ENCODE measurements around the gene GLIPR1.
"Not testable (repeated sequence)": the region's sequence is repeated elsewhere in the genome, so short reads cannot be mapped to it uniquely, and the experiment has no call there.

Gene GLIPR1

DNA sequence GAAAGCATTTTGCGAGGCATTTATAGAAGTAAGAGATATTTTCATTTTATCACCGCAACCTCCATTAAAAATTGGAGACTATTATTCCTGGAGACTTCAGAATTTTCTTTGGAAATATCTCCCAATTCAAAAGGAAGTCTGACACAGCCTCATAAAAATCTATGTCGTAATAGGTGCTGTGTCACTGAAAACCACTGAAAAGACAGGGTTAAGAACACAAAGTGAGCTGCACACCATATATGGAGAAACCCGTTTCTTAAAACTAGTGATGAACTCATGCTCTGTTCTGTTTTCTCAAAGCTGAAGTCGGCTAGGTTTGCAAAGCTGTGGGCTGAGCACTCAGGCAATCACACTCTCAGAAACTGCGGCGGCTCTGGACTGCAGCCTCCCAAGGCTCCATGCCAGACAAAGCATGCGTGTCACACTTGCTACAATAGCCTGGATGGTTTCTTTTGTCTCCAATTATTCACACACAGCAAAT, at the start of gene GLIPR1:
Gene GLIPR1, plus strand, starts transcription at position 287 of the 481 bp plus-strand sequence. Its CDS starts 126 bp downstream, at position 413.
- peak; percentile 56 for FAIRE-seq

DNA sequence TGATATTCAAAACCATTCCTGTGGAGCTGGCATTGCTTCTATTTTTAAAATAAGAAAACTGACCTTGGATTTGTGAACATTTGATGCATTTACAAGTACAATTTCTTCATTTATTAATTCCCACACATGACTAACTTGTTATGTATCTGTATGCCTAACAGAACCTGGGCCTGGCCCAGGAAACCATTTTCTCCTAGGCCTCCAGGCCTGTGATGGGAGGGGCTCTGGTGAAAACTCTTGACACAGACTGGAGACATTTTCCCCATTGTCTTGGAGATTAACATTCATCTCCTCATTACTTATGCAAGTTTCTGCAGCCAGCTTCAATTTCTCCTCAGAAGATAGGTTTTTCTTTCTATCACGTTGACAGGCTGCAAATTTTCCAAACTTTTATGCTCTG, 47.6 kb upstream of the GLIPR1 start:
- DNase-seq (ENCODE audit: low spot score) (no peak), FAIRE-seq (no peak)

More for the DNA sequence above, at the start of gene GLIPR1:
- DNase-seq (ENCODE audit: low spot score): peak; percentile 94

DNA sequence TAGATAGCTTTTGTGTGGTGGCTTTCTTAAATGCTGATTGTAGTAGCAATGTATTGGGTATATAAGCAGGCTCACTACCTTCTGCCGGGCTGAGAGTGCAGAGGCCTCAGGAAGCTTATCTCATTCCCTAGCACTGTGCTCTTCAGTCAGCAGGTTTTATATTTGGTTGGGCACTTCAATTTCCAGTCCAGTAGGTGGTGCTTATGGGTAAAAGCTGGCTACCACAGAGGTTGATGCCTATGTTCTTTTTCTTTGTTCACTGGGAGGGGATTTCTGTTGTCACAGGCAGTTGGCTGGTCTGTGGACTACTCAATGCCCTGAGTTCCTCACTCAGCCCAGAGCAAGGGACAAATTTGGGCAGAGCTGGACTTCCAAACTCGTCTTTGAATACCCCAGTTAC, 43.0 kb upstream of the GLIPR1 start:
- no peak for DNase-seq (ENCODE audit: low spot score)
- FAIRE-seq: no peak

DNA sequence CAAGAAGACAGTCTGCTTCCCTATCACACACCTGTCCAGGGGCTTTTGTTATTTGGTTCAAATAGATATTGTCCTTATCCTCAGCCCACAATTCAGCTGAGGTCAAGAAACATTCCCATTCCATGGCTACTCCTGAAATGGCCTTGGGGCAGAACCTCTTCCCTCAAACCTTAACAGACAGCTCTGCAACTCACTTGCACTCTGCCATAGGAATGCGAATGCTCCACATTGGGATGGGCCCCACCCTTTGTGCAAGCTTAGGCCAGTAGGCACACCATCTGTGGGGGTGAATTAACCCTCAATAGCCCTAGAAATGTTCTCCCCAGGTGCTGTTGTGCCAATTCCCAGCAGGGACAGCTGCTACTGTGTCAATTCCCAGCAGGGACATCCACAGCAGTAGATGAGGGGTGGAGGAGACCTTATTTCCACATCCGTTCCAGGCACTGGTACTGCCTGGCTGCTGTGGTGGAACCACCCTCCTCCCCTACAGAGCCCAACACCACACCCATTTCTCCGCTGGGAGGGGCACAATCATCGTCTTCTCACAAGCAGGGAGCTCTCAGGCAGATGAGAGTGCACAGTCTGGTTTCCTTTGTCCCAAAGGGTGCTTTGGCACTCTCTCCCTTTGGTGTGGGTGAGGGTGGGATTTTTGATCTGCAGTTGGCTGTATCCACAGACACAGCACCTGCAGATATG, 42.3 kb upstream of the GLIPR1 start:
- FAIRE-seq (no peak), DNase-seq (ENCODE audit: low spot score) (no peak)

DNA sequence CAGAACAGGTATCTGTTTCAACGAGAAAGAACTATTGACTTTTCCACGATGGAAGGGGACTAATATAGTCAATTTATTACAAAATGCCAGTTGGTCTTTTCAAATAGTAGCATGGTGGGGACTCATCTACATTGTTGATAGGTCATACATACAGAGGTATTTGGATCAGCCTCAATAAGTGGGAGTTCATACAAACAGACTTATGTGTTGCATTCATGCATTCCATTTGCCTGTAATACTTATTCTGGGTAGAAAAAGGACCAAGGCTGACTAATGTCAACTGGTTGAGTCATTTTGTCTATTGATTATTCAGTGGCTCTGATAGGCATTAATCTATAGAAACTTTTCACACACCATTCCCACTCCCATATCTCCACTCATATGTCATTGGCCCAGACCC, 41.5 kb upstream of the GLIPR1 start:
- no peak for FAIRE-seq
- no peak for DNase-seq (ENCODE audit: low spot score)

DNA sequence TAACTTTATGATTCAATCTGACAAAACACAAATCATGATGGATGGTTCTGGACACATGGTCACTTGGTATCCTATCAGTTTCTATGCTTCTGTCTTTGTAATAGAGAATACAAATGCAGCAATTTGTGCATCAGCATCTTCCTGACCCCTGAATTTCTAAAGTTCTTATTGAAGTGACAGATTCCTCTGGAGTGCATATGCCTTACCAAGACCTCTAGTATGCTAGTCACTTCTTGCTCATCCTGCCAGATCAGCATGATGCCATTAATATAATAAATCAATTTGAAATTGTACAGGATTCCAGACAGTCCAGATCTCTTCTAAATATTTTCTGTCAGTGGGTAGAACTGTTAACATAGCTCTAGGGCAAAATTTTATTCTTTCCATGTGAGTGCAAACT, 40.6 kb upstream of the GLIPR1 start:
- DNase-seq (ENCODE audit: low spot score): no peak

DNA sequence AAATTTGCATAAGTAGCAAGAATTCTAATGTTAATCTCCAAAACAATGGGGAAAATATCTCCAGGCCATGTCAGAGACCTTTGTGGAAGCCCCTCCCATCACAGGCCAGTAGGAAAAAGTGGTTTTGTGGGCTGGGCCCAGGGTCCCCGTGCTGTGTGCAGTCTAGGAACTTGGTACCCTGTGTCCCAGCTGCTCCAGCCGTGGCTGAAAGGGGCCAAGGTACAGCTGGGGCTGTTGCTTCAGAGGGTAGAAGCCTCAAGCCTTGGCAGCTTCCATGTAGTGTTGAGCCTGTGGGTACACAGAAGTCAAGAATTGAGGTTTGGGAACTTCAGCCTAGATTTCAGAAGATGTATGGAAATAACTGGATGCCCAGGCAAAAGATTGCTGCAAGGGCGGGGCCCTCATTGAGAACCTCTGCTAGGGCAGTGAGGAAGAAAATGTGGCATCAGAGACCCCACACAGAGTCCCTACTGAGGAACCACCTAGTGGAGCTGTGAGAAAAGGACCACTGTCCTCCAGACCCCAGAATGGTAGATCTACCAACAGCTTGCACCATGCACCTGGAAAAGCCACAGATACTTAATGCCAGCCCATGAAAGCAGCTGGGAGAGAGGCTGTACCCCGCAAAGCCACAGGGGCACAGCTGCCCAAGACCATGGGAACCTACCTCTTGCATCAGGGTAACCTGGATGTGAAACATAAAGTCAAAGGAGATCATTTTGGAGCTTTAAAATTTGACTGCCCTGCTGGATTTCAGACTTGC, 38.7 kb upstream of the GLIPR1 start:
- not testable (repeated sequence) for FAIRE-seq; DNase-seq (ENCODE audit: low spot score)

More for the DNA sequence above, 40.6 kb upstream of the GLIPR1 start:
- FAIRE-seq: no peak

DNA sequence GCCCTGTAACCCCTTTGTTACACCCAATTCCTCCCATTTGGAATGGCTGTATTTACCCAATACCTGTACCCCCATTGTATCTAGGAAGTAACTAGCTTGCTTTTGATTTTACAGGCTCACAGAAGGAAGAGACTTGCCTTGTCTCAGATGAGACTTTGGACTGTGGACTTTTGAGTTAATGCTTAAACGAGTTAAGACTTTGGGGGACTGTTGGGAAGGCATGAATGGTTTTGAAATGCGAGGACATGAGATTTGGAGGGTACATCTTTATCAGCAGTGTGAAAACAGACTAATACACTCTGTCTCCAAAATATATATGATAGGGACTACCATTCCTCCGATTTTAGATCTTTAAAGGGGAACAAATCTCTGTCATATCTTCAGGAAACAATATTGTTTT, 38.1 kb upstream of the GLIPR1 start:
- not testable (repeated sequence) for DNase-seq (ENCODE audit: low spot score); FAIRE-seq

DNA sequence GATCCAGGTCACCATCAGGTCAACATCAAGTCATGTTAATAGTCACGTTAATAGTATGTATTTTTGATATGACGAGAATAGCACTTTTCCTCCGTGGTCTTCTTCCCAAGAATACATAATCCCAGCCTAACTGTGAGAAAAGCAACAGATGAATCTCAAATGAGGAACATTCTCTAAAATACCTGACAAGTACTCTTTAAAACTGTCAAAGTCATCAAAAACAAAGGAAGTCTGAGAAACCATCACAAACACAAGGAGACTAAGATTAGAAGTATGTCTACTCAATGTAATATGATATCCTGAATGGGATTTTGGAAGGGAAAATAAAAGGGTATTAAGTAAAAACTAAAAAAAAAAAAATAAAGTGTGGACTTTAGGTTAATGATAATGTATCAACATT, 36.8 kb upstream of the GLIPR1 start:
- no peak for FAIRE-seq

DNA sequence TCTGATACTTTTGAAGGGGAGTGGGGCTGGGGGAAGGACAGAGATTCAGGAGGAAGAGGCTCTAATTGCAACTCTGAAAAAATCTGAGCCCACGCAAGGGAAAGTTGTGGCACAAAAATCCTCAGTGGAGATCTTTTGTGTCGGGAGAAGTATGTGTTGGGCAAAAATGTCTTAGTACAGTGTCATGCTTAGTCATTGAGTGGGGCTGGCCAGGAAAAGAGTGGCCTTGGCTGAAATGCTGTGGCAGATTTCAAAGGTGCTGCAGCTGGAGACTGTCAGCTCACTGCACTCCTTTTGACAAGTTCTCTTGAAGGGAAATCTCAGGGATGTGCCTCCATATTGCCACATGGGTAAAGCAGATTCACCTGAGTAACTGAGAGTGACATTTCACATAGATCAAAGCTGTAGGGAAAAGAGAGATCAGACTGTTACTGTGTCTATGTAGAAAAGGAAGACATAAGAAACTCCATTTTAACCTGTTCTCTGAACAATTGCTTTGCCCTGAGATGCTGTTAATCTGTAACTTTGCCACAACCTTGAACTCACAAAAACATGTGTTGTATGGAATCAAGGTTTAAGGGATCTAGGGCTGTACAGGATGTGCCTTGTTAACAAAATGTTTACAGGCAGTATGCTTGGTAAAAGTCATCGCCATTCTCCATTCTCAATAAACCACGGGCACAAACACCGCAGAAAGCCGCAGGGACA, 36.0 kb upstream of the GLIPR1 start:
- FAIRE-seq: no peak
- peak; percentile 44 for DNase-seq (ENCODE audit: low spot score)

More for the DNA sequence above, 36.8 kb upstream of the GLIPR1 start:
- DNase-seq (ENCODE audit: low spot score): no peak

DNA sequence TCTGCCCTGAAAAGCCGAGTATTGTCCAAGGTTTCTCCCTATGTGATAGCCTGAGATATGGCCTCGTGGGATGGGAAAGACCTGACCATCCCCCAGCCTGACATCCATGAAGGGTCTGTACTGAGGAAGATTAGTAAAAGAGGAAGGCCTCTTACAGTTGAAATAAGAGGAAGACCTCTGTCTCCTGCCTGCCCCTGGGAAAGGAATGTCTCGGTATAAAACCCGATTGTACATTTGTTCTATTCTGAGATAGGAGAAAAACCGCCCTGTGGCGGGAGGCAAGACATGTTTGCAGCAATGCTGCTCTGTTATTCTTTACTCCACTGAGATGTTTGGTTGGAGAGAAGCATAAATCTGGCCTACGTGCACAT, 35.4 kb upstream of the GLIPR1 start:
- not testable (repeated sequence) for DNase-seq (ENCODE audit: low spot score); FAIRE-seq

DNA sequence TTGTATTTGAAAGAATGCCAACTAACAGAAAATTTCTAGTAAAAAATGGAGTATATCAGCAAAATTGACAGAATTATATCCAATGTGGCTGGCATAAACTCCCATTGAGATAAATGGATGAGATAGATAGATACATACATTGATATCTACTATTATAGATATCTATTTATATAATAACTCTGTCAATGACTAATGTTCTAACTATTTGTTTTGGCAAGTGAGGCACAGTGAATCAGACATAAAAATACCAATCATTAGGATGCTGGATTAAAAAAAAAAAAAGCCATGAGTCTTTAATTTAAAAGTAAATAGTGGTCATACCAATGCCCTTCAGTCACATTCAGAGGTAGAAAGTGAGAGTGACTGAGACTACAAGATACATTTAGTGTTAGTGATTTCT, 33.7 kb upstream of the GLIPR1 start:
- FAIRE-seq (peak; percentile 17), DNase-seq (ENCODE audit: low spot score) (peak; percentile 44)

DNA sequence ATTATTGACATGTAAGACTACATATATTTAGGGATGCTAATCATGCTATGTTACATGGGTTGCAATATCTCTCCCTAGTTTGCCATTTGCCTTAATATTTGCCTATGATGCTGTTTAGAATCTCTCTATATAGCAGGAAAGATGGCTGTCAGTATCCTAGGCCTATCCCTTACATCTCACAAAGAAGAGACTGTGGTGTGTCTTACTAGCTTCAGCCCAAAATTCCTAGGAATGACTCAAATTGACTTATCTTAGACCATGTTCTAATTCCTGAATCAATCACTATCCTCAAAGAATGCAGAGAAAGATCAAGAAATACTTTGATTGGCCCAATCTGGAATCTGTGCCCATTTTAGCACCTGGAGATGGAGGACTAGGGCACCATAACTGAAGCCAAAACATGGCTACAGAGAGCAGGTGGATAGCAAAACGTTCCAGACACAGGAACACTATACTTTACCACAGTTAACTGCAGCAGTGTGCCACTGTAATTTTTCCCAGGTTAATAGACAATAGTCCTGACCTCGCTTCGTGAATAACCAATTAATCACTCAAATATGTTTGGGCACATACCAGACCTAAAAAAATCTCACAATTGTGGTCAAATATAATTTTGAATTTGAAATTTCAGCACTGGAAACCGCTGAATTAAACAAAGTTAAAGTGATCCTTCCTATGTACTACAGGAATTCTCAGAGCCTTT, 32.7 kb upstream of the GLIPR1 start:
- DNase-seq (ENCODE audit: low spot score) (no peak), FAIRE-seq (no peak)

DNA sequence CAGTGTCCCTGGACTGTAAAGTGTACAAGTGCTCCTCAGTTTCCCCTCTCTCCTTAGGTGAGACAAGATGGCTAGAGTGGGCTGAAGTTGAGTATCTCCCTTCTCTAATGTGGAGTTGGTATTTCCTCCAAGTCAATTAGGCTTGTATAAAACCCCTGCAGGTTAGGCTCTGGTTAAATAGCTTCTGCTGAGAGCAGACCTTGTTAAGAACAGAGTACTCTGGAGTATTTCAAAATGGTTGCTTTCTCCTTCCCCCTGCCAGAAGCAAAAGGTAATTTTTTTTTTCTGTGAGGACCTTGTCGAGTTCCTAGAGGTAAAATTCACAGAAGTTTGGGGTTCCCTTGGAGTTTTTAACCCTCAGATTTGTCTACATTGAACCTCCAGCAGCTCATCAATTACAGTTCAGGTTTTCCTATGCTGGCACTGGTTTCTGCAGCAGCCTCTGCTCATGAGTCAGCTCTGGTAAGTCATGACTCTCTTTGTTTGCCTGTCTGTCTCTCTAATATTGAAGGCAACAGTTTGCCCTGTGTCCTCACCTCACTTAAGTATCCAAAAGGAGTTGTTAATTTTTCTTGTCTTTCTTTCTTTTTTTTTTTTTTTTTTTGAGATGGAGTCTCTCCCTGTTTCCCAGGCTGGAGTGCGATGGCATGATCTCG, 27.8 kb upstream of the GLIPR1 start:
- no peak for FAIRE-seq
- DNase-seq (ENCODE audit: low spot score): peak; percentile 31

DNA sequence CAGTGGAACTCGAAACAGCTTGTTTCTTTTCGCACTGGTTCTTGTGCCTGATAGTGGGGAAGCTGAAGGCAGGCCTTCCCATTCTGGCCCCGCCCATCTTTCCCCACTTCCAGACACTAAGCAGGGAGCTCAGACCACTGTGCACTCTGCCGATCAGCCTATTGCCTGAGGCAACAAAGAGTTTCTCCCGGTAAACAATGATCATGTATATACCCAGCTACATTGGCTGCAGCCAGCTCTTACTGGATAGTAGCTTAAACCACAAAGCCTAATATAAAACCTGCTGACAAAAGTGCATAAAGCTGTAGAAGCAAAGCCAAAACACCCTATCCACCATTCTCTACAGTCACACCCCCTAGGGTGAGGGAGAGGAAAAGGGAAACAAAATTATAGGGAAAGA, 24.7 kb upstream of the GLIPR1 start:
- DNase-seq (ENCODE audit: low spot score) (no peak), FAIRE-seq (no peak)

DNA sequence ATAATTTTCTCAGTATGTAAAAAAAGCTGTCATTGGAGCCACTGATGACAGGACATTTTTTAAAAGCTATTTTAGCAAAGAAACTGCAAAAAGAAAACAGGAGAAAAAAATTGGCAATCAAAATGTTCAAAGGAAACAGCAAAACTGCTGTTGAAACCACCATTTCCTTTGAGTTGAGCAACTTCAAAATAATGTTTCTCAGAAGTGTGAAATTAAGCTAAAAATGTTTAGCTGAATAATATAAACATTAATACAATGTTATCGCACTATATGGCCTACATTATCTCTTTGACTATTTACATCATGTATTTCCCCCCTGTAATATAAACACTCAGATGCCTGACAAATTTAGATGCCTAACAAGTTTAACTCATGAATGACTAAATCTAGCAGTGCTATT, 23.4 kb upstream of the GLIPR1 start:
- DNase-seq (ENCODE audit: low spot score): no peak
- no peak for FAIRE-seq

DNA sequence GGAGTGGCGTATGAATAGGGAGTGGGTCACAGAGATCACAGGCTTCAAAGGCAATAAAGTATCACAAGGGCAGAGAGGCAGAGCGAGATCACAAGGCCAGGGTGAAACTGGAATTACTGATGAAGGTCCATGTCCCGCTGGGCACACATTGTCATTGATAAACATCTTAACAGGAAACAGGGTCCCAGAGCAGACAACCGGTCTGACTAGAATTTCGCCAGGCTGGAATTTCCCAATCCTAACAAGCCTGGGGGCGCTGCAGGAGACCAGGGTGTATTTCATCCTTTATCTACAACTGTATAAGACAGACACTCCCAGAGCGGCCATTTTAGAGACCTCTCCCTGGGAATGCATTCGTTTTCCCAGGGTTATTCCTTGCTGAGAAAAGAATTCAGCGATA, 22.7 kb upstream of the GLIPR1 start:
- not testable (repeated sequence) for DNase-seq (ENCODE audit: low spot score); FAIRE-seq

DNA sequence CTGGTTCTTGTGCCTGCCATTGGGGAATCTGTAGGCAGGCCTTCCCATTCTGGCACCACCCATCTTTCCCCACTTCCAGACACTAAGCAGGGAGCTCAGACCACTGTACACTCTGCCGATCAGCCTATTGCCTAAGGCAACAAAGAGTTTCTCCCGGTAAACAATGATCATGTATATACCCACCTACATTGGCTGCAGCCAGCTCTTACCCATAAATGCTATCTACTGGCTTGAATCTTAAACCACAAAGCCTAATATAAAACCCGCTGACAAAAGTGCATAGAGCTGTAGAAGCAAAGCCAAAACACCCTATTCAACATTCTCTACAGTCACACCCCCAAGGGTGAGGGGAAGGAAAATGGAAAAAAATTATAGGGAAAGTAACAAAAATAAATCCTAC, 20.8 kb upstream of the GLIPR1 start:
- DNase-seq (ENCODE audit: low spot score) (no peak), FAIRE-seq (no peak)

DNA sequence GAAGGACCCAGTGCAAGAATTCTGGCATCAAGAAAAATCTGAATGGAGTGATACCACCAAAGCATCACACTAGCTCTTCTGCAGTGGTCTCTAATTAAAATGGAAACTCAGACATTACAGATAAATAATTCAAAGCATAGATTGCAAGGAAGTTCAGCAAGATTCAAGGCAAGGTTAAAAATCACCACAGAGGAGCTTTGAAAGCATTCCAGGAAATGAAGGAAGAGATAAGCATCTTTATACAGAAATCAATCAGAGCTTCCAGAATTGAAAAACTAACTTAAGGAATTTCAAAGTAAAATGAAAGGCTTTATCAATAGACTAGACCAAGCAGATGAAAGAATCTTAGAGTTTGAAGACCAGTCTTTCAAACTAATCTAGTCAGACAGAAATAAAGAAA, 20.4 kb upstream of the GLIPR1 start:
- no peak for FAIRE-seq

DNA sequence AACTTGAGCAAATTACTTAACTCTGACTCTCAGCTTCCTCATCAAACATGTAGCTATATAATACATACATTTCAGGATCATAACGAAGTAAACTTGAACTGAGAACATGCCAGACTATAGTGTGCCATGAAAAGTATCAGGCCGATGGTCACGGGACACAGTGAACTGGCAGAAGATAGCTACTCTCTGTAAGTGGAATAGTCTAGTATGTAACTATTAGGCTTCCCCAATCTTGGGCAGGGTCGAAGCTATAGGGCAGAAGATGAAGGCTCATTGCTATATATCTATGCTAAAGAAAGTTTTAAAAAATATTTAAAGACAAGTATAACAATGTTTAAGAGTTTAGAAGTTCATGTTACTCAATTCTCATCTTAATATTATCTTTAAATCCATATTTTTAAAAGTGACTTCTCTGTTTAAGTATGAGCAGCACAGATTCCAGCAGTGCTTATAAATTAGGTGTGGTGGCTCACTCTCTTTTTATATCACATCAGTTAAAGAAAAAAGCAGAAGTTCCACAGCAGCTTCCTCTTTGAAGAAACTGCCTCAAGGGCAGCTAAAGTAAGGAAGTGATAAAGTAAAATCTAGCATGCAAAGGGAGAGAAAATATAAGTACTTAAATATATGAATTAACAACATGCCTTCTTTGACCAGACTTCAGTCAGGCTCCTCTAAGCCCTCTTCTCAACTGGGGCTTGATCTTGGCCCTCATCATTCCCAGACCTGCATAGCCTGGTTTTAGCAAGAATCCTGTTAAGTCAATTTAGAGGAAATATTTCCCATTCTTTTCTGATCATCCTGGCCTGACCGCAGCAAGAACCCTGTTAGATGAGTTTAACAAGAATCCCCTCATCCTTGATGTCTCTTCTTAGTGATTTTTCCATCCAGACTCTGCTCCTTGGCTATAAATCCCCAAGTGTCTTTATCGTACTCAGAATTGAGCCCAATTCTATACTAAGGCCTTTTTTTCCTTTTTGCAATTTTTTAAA, 8.4 kb upstream of the GLIPR1 start:
- FAIRE-seq: no peak
- DNase-seq (ENCODE audit: low spot score): no peak

More for the DNA sequence above, 20.4 kb upstream of the GLIPR1 start:
- no peak for DNase-seq (ENCODE audit: low spot score)
